HFFc6 (cell line): ENCODE data around the gene PPP4R2. TPM values are rescaled to one million over a fixed set of nuclear protein-coding genes. Genes with fewer than 3 reads are reported as not detected.

Experiments
- DNase-seq: peaks from one replicate; pipeline ENCODE4 v3.0.0-alpha.2; 2018
- H3K27ac Mint-ChIP-seq: 2 replicates; pipeline ENCODE4 v1.8.0; 2020; ENCODE audit warnings: mild to moderate bottlenecking, mixed read lengths
- H3K27me3 Mint-ChIP-seq: 2 replicates; pipeline ENCODE4 v1.8.0; 2021; ENCODE audit warnings: mild to moderate bottlenecking, moderate library complexity, mixed read lengths; ENCODE audit not compliant: insufficient read depth
- H3K36me3 Mint-ChIP-seq: 2 replicates; pipeline ENCODE4 v1.8.0; 2021; ENCODE audit warnings: low read depth, mixed read lengths
- H3K4me1 Mint-ChIP-seq: 2 replicates; pipeline ENCODE4 v1.8.0; 2020; ENCODE audit warnings: low read depth, mixed read lengths
- H3K4me3 Mint-ChIP-seq: 2 replicates; pipeline ENCODE4 v1.8.0; 2020; ENCODE audit warnings: mild to moderate bottlenecking, moderate library complexity, mixed read lengths
- H3K9me3 Mint-ChIP-seq: 2 replicates; pipeline ENCODE4 v1.8.0; 2020; ENCODE audit warnings: mild to moderate bottlenecking, mixed read lengths
- CTCF ChIP-seq: fragments of 200-600 bp; sonication (generic); IDR thresholded peaks from 2 replicates; pipeline ENCODE4 v1.5.0; 2021; ENCODE audit warnings: antibody characterized with exemption, mild to moderate bottlenecking
- long read RNA-seq: library from polyadenylated mRNA; unstranded; transcript quantifications from one replicate; pipeline ENCODE4 v2.0.0, GENCODE V29; 2019
- total RNA-seq, 6 experiments: library from RNA; stranded (reverse); fragmentation: NEBNext Ultra II Directional; extraction: Animal tissue kit (Norgen Biotek cat#: 25700); gene quantifications; 2 replicates in 1 of 6; 3 replicates in 5 of 6; pipeline ENCODE4 v1.2.3, GENCODE V29; 2021

PPP4R2 gene, protein sequence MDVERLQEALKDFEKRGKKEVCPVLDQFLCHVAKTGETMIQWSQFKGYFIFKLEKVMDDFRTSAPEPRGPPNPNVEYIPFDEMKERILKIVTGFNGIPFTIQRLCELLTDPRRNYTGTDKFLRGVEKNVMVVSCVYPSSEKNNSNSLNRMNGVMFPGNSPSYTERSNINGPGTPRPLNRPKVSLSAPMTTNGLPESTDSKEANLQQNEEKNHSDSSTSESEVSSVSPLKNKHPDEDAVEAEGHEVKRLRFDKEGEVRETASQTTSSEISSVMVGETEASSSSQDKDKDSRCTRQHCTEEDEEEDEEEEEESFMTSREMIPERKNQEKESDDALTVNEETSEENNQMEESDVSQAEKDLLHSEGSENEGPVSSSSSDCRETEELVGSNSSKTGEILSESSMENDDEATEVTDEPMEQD
- 10 to 100 TPM; 72.4 to 84.3 (median 79.4) TPM for total RNA-seq
- long read RNA-seq, full-length matches to known transcripts: 3 of 12 reads
- long read RNA-seq, partial matches to known transcripts: 3 of 12 reads
- long read RNA-seq, other reads (novel, unspliced or antisense): 6 of 12 reads

DNA sequence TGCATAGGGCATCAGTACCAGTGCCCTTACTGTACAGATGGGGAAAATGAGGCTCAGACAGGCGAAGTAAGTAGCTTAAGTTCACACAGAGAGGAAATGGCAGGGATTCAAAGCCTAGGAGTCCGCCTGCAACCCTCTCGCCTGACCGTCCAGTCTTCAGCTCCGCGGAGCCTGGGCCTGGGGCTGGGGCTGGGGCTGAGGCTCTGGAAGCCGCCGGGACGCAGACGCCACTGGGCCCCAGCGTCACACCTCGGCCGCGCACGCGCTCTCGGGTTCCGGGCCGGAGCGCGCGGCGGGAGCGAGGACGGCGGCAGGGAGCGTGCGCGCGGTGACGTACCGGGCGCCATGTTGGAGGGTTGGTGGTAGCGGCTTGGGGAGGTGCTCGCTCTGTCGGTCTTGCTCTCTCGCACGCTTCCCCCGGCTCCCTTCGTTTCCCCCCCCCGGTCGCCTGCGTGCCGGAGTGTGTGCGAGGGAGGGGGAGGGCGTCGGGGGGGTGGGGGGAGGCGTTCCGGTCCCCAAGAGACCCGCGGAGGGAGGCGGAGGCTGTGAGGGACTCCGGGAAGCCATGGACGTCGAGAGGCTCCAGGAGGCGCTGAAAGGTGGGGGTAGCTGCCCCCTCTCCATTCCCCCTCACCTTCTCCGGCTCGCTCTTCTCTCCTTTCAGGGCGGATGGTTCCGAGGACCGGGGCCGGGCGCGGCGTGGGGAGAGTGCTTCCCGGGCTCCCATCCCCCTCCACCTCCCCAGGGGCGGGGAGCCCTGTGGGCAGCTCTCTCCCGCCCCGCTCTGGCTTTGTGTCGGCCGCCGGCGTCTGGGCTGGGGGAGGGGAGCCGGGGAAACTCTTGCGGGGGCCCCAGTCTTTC is at the start of gene PPP4R2:
Gene PPP4R2 (plus strand): TSS at position 339 of the 861 bp plus-strand sequence. CDS start 227 bp downstream, at position 566.
- Mint-ChIP-seq H3K36me3 (peaks cover 27% of the 10 kb centered on the region), H3K4me1 (peaks cover 35% of the 10 kb centered on the region), H3K9me3 (no peaks in the 10 kb centered on the region), H3K27me3 (no peaks in the 10 kb centered on the region), H3K4me3 (peak within 1 kb of the TSS; percentile 89), H3K27ac (peak within 1 kb of the TSS; percentile 60)
- TF ChIP-seq CTCF: no peak
- peak; percentile 84 for DNase-seq

- Mint-ChIP-seq H3K36me3 (no peaks in the 10 kb centered on the region), H3K27me3 (peaks cover 7% of the 10 kb centered on the region; the same call in 1 of the 2 replicates), H3K27ac (no peak overlapping the region), H3K4me3 (no peak overlapping the region), H3K4me1 (peaks cover 11% of the 10 kb centered on the region), H3K9me3 (no peaks in the 10 kb centered on the region)
- no peak for DNase-seq
- no peak for TF ChIP-seq CTCF
Measured at GRCh38 chr3:72947715-72948490, 48.7 kb upstream of the PPP4R2 start.

- DNase-seq: no peak
- no peaks in the 10 kb centered on the region for H3K36me3 Mint-ChIP-seq
- H3K9me3 Mint-ChIP-seq: no peaks in the 10 kb centered on the region
- H3K4me3 Mint-ChIP-seq: no peak overlapping the region
- H3K27ac Mint-ChIP-seq: no peak overlapping the region
- TF ChIP-seq CTCF: no peak
- peaks cover 7% of the 10 kb centered on the region; the same call in 1 of the 2 replicates for H3K27me3 Mint-ChIP-seq
- H3K4me1 Mint-ChIP-seq: peaks cover 11% of the 10 kb centered on the region
Measured at GRCh38 chr3:72949016-72949415, 47.6 kb upstream of the PPP4R2 start.

DNA sequence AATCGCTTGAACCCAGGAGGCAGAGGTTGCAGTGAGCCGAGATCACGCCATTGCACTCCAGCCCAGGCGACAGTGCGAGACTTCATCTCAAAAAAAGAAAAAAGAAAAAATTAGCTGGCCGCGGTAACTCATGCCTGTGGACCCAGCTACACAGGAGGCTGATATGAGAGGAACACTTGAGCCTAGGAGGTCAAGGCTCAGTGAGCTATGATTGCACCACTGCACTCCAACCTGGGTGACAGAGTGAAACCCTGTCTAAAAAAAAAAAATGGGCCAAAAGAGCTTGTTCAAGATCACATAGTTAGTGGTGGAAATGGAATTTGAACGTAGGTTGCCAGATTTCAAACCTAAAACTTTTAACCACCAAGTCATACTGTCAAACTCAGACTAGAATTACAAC is 46.2 kb upstream of the PPP4R2 start:
- H3K27ac Mint-ChIP-seq: no peak overlapping the region
- H3K27me3 Mint-ChIP-seq: peaks cover 7% of the 10 kb centered on the region; the same call in 1 of the 2 replicates
- H3K4me1 Mint-ChIP-seq: peaks cover 7% of the 10 kb centered on the region
- H3K36me3 Mint-ChIP-seq: no peaks in the 10 kb centered on the region
- no peaks in the 10 kb centered on the region for H3K9me3 Mint-ChIP-seq
- H3K4me3 Mint-ChIP-seq: no peak overlapping the region
- no peak for TF ChIP-seq CTCF
- no peak for DNase-seq

DNA sequence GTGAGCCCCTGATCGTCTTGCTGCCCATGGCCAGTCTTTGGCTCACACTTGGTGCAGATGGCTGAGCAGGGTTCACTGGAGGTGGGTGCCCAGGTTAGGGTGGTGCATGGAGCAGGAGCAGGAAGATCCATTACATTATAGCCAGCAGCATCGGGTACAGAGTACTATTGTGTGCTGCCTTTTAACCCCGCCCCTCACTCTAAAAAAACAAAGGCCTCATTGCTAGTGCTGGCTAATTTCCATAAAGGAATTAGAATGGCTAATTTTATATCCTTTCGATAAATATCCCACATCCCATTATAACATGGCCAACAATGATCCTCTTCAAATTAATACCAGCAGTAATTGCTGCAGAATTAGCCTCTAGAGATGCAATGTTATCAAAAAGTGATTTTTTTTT is 45.8 kb upstream of the PPP4R2 start:
- Mint-ChIP-seq H3K27ac (no peak overlapping the region), H3K9me3 (no peaks in the 10 kb centered on the region), H3K4me1 (peaks cover 2% of the 10 kb centered on the region), H3K36me3 (no peaks in the 10 kb centered on the region), H3K4me3 (no peak overlapping the region), H3K27me3 (peaks cover 7% of the 10 kb centered on the region; the same call in 1 of the 2 replicates)
- no peak for DNase-seq
- no peak for TF ChIP-seq CTCF
